Dermis blood vessel endothelial cell (primary cell): ENCODE results near the gene USP10. TPM values are rescaled to one million over a fixed set of nuclear protein-coding genes. Genes with fewer than 3 reads are reported as not detected.
"Not testable (repeated sequence)": the region's sequence is repeated elsewhere in the genome, so short reads cannot be mapped to it uniquely, and the experiment has no call there.

Experiments
- DNase-seq: peaks from one replicate; pipeline ENCODE4 v3.0.0; 2010
- total RNA-seq: library from RNA; depleted of rRNA; stranded (reverse); fragments of >200 nt; gene quantifications from 2 replicates; pipeline ENCODE4 v1.2.3, GENCODE V29; 2014

USP10 gene
- total RNA-seq, 1 donor from 2014 or later, result 32.7 TPM

GRCh38 chr16:84675423-84675822 is 24.4 kb upstream of the USP10 start:
- DNase-seq, result no peak

- DNase-seq, result no peak
These were observed 23.9 kb upstream of the USP10 start for GRCh38 chr16:84675884-84676283.

- DNase-seq, result no peak
These were observed 22.6 kb upstream of the USP10 start for GRCh38 chr16:84677017-84677803.

GRCh38 chr16:84677849-84678248 is 22.0 kb upstream of the USP10 start:
- no peak for DNase-seq

GRCh38 chr16:84678541-84678940 is 21.3 kb upstream of the USP10 start:
- DNase-seq, result no peak

- no peak for DNase-seq
These were observed 19.5 kb upstream of the USP10 start for GRCh38 chr16:84680165-84680842.

GRCh38 chr16:84680843-84681629 is 18.8 kb upstream of the USP10 start:
- no peak for DNase-seq

- DNase-seq, result no peak
These were observed 15.9 kb upstream of the USP10 start for GRCh38 chr16:84683691-84684591.

- DNase-seq, result no peak
These were observed 15.2 kb upstream of the USP10 start for GRCh38 chr16:84684592-84684965.

GRCh38 chr16:84685210-84685609 is 14.6 kb upstream of the USP10 start:
- DNase-seq, result no peak

- no peak for DNase-seq
These were observed 13.0 kb upstream of the USP10 start for GRCh38 chr16:84686707-84687298.

GRCh38 chr16:84687715-84688114 is 12.1 kb upstream of the USP10 start:
- peak; percentile 78 for DNase-seq

- not testable (repeated sequence) for DNase-seq
These were observed 11.6 kb upstream of the USP10 start for GRCh38 chr16:84688163-84688562.

GRCh38 chr16:84689111-84689510 is 10.7 kb upstream of the USP10 start:
- peak; percentile 91 for DNase-seq

GRCh38 chr16:84690088-84690819 is 9.5 kb upstream of the USP10 start:
- DNase-seq, result no peak

GRCh38 chr16:84692451-84693214 is 7.2 kb upstream of the USP10 start:
- peak; percentile 71 for DNase-seq

GRCh38 chr16:84693869-84694268 is 5.9 kb upstream of the USP10 start:
- DNase-seq, result not testable (repeated sequence)

GRCh38 chr16:84694980-84695379 is 4.8 kb upstream of the USP10 start:
- no peak for DNase-seq

GRCh38 chr16:84699147-84699711 is 571 bp upstream of the USP10 start:
- peak; percentile 32 for DNase-seq
